H1 (cell line): ENCODE measurements around the gene RCBTB1. TPM values are rescaled to one million over a fixed set of nuclear protein-coding genes. Genes with fewer than 3 reads are reported as not detected.

Source experiments
- CTCF ChIA-PET: fragments of 300-600 bp; sonication (Branson Sonifier 250); formaldehyde crosslinking; loops from one replicate; lab custom pipeline; 2021; ENCODE audit not compliant: partially characterized antibody; lab: Charles Lee
- POLR2A ChIA-PET: fragments of 300-600 bp; sonication (Branson Sonifier 250); formaldehyde crosslinking; loops from one replicate; lab custom pipeline; 2021; ENCODE audit warnings: inconsistent platforms; ENCODE audit not compliant: partially characterized antibody; lab: Charles Lee
- DNase-seq, 2 experiments: peaks; one replicate each; pipeline versions ENCODE4 v3.0.0 to v3.0.0-alpha.2; 2010 to 2022; ENCODE audit warnings: low spot score in 2 of 2, low read depth in 1 of 2, mixed read lengths in 1 of 2
- FAIRE-seq: peaks from 2 replicates; lab custom pipeline; 2011; peaks lifted over from hg19 to GRCh38; lab: Jason Lieb, UNC
- H2AFZ ChIP-seq: 2 replicates; pipeline ENCODE4 v1.8.1; 2012; ENCODE audit warnings: low read length, inconsistent platforms
- H2AK5ac ChIP-seq: 2 replicates; pipeline ENCODE4 v1.6.1; 2013; ENCODE audit warnings: low read depth, low read length
- H2BK120ac ChIP-seq: replicated peaks from 2 replicates; pipeline ENCODE3; 2013; ENCODE audit warnings: low read depth, low read length, inconsistent platforms
- H2BK12ac ChIP-seq: 2 replicates; pipeline ENCODE4 v1.6.1; 2013; ENCODE audit warnings: low read depth, low read length
- H2BK15ac ChIP-seq: 2 replicates; pipeline ENCODE4 v1.6.1; 2013; ENCODE audit warnings: low read length
- H2BK20ac ChIP-seq: 2 replicates; pipeline ENCODE4 v1.6.1; 2013; ENCODE audit warnings: low read length
- H2BK5ac ChIP-seq: 2 replicates; pipeline ENCODE4 v1.6.1; 2013; ENCODE audit warnings: low read depth, low read length
- H3K14ac ChIP-seq: 2 replicates; pipeline ENCODE4 v1.6.1; 2013; ENCODE audit warnings: inconsistent platforms; ENCODE audit not compliant: insufficient read length
- H3K18ac ChIP-seq: 2 replicates; pipeline ENCODE4 v1.6.1; 2013; ENCODE audit warnings: low read length; ENCODE audit errors: extremely low read depth
- H3K23ac ChIP-seq: 2 replicates; pipeline ENCODE4 v1.6.1; 2013; ENCODE audit warnings: inconsistent platforms; ENCODE audit not compliant: insufficient read length
- H3K23me2 ChIP-seq: 2 replicates; pipeline ENCODE4 v1.6.1; 2013; ENCODE audit warnings: low read depth, low read length
- H3K27ac ChIP-seq: 2 replicates; pipeline ENCODE4 v1.6.1; 2011; ENCODE audit warnings: low read depth, low read length, inconsistent platforms
- H3K27me3 ChIP-seq, 4 experiments: replicated peaks in 1 of 4; 1 replicate in 1 of 4; 2 replicates in 3 of 4; pipeline versions ENCODE4 v1.6.1 to v1.8.1; 2011 to 2013; ENCODE audit warnings: low read length in 3 of 4, mild to moderate bottlenecking in 3 of 4, inconsistent platforms in 2 of 4, mixed read lengths in 2 of 4, moderate library complexity in 1 of 4; ENCODE audit not compliant: control insufficient read depth in 3 of 4, insufficient read depth in 3 of 4; ENCODE audit errors: extremely low read depth in 1 of 4
- H3K36me3 ChIP-seq, 4 experiments: 2 replicates each; pipeline versions ENCODE4 v1.6.1 to v1.8.1; 2011 to 2013; ENCODE audit warnings: mild to moderate bottlenecking in 4 of 4, low read length in 3 of 4, moderate library complexity in 2 of 4, control low read depth in 1 of 4, inconsistent platforms in 1 of 4; ENCODE audit not compliant: insufficient read depth in 4 of 4, control insufficient read depth in 2 of 4
- H3K4ac ChIP-seq: replicated peaks from 2 replicates; pipeline ENCODE3; 2013; ENCODE audit warnings: low read length, low read depth, mixed read lengths, inconsistent platforms; ENCODE audit not compliant: insufficient read length
- H3K4me1 ChIP-seq, 4 experiments: replicated peaks in 1 of 4; 1 replicate in 1 of 4; 2 replicates in 3 of 4; pipeline versions ENCODE4 v1.6.1 to v1.8.1; 2011 to 2013; ENCODE audit warnings: low read length in 3 of 4, inconsistent platforms in 2 of 4, mixed read lengths in 1 of 4; ENCODE audit not compliant: insufficient read depth in 4 of 4, control insufficient read depth in 3 of 4
- H3K4me2 ChIP-seq, 2 experiments: 2 replicates each; pipeline versions ENCODE4 v1.6.1 to v1.8.1; 2011 to 2013; ENCODE audit warnings: low read depth in 2 of 2, low read length in 2 of 2, control low read depth in 1 of 2, inconsistent platforms in 1 of 2, mild to moderate bottlenecking in 1 of 2; ENCODE audit not compliant: insufficient read depth in 1 of 2
- H3K4me3 ChIP-seq, 4 experiments: fragments of 200-600, 300-600 bp in 1 of 4; sonication (generic), shearing (Covaris generic), sonication (Bioruptor Twin) in 1 of 4; 2 replicates each; pipeline versions ENCODE4 v1.5.1 to v1.8.1; 2011 to 2016; ENCODE audit warnings: low read length in 4 of 4, low read depth in 3 of 4, control low read depth in 2 of 4, inconsistent platforms in 2 of 4, mild to moderate bottlenecking in 2 of 4, mixed read lengths in 1 of 4, moderate library complexity in 1 of 4; ENCODE audit not compliant: insufficient read depth in 2 of 4; ENCODE audit errors: extremely low read depth in 1 of 4
- H3K56ac ChIP-seq: replicated peaks from 2 replicates; pipeline ENCODE3; 2013; ENCODE audit warnings: low read depth, mild to moderate bottlenecking, mixed read lengths, low read length, inconsistent platforms; ENCODE audit not compliant: insufficient read length
- H3K79me1 ChIP-seq: 2 replicates; pipeline ENCODE4 v1.6.1; 2013; ENCODE audit warnings: low read depth, low read length, control low read depth
- H3K79me2 ChIP-seq, 2 experiments: 2 replicates each; pipeline versions ENCODE4 v1.6.1 to v1.8.1; 2012 to 2013; ENCODE audit warnings: low read length in 2 of 2, mild to moderate bottlenecking in 2 of 2, inconsistent platforms in 1 of 2; ENCODE audit not compliant: insufficient read depth in 2 of 2, control insufficient read depth in 1 of 2
- H3K9ac ChIP-seq, 4 experiments: replicated peaks in 1 of 4; 1 replicate in 1 of 4; 2 replicates in 3 of 4; pipeline versions ENCODE4 v1.6.1 to v1.8.1; 2011 to 2013; ENCODE audit warnings: low read depth in 3 of 4, low read length in 3 of 4, control low read depth in 2 of 4, mild to moderate bottlenecking in 2 of 4, moderate library complexity in 2 of 4, inconsistent platforms in 1 of 4; ENCODE audit errors: extremely low read depth in 1 of 4
- H3K9me3 ChIP-seq, 2 experiments: 2 replicates each; pipeline versions ENCODE4 v1.6.1 to v1.8.1; 2012 to 2013; ENCODE audit warnings: mild to moderate bottlenecking in 2 of 2, moderate library complexity in 2 of 2, control low read depth in 1 of 2, inconsistent platforms in 1 of 2, low read depth in 1 of 2, low read length in 1 of 2, mixed read lengths in 1 of 2; ENCODE audit not compliant: insufficient read depth in 2 of 2
- H4K20me1 ChIP-seq, 2 experiments: replicated peaks in 1 of 2; 2 replicates each; pipeline versions ENCODE3 to v1.8.1; 2011 to 2013; ENCODE audit warnings: inconsistent platforms in 2 of 2, low read length in 2 of 2, mild to moderate bottlenecking in 1 of 2; ENCODE audit not compliant: insufficient read depth in 2 of 2, control insufficient read depth in 1 of 2
- H4K5ac ChIP-seq: 2 replicates; pipeline ENCODE4 v1.6.1; 2013; ENCODE audit warnings: low read length, low read depth, mixed read lengths, inconsistent platforms; ENCODE audit not compliant: insufficient read length
- H4K8ac ChIP-seq: 2 replicates; pipeline ENCODE4 v1.8.0; 2013; ENCODE audit warnings: mild to moderate bottlenecking, moderate library complexity, low read length, inconsistent platforms; ENCODE audit not compliant: insufficient read depth; ENCODE audit errors: extremely low read depth
- H4K91ac ChIP-seq: replicated peaks from 2 replicates; pipeline ENCODE3; 2013; ENCODE audit warnings: low read length, mixed read lengths, inconsistent platforms; ENCODE audit not compliant: insufficient read length
- CBX5 ChIP-seq: fragments of 300-800, 300-1000 bp; sonication (generic); IDR thresholded peaks from 2 replicates; pipeline ENCODE4 v1.7.1; 2016; ENCODE audit warnings: antibody characterized with exemption, low read length, low read depth
- CEBPB ChIP-seq: IDR thresholded peaks from 2 replicates; pipeline ENCODE4 v1.6.1; 2012; ENCODE audit warnings: low read depth, low read length
- CREB1 ChIP-seq: IDR thresholded peaks from 2 replicates; pipeline ENCODE4 v1.6.1; 2012; ENCODE audit warnings: inconsistent platforms
- FOSL1 ChIP-seq: IDR thresholded peaks from 2 replicates; pipeline ENCODE4 v1.6.1; 2011; ENCODE audit warnings: mild to moderate bottlenecking, low read depth, low read length, moderate library complexity; ENCODE audit not compliant: insufficient read depth
- GABPA ChIP-seq: IDR thresholded peaks from 2 replicates; pipeline ENCODE4 v1.6.1; 2011; ENCODE audit warnings: mild to moderate bottlenecking, low read length, moderate library complexity, borderline replicate concordance; ENCODE audit not compliant: insufficient read depth
- NRF1 ChIP-seq: IDR thresholded peaks from 2 replicates; pipeline ENCODE4 v1.6.1; 2011; ENCODE audit warnings: mild to moderate bottlenecking, low read depth, low read length, improper control_type of control experiment
- SIN3A ChIP-seq, 2 experiments: IDR thresholded peaks in 1 of 2; conservative IDR thresholded peaks in 1 of 2; 2 replicates each; pipeline ENCODE4 v1.6.1; 2011 to 2012; ENCODE audit warnings: low read length in 2 of 2, improper control_type of control experiment in 1 of 2, low read depth in 1 of 2, mild to moderate bottlenecking in 1 of 2
- SIX5 ChIP-seq: IDR thresholded peaks from 2 replicates; pipeline ENCODE4 v1.6.1; 2011; ENCODE audit warnings: mild to moderate bottlenecking, low read depth, low read length
- TAF7 ChIP-seq: optimal IDR thresholded peaks from 2 replicates; pipeline ENCODE3; 2011; ENCODE audit warnings: low read depth, mild to moderate bottlenecking, inconsistent platforms, low read length, moderate library complexity, borderline replicate concordance
- TBP ChIP-seq: IDR thresholded peaks from 2 replicates; pipeline ENCODE4 v1.6.1; 2011; ENCODE audit warnings: low read depth, low read length, improper control_type of control experiment
- YY1 ChIP-seq: IDR thresholded peaks from 2 replicates; pipeline ENCODE4 v1.6.1; 2011; ENCODE audit warnings: low read depth, mild to moderate bottlenecking, low read length
- WGBS, 2 experiments: shearing (Covaris generic) in 1 of 2; methylation state at CpG; one replicate each; pipeline versions ENCODE4 v1.1.6 to v1.1.7; 2013 to 2015; ENCODE audit warnings: low lambda C conversion rate in 2 of 2, mixed read lengths in 2 of 2, inconsistent platforms in 1 of 2, low coverage in 1 of 2, missing lambda C conversion rate in 1 of 2; ENCODE audit not compliant: insufficient replicate concordance in 2 of 2, insufficient coverage in 1 of 2, insufficient read length in 1 of 2; ENCODE audit errors: extremely low coverage in 1 of 2, missing lambda C conversion rate in 1 of 2; 5-methylcytosine and 5-hydroxymethylcytosine counted together
- polyA plus RNA-seq, 7 experiments: library from polyadenylated mRNA; depleted of rRNA in 3 of 7; stranded (reverse) in 5 of 7; unstranded in 2 of 7; fragments of >200 nt in 5 of 7; fragments of 200-250 nt in 2 of 7; gene quantifications; 1 replicate in 5 of 7; 2 replicates in 1 of 7; 4 replicates in 1 of 7; pipeline versions ENCODE4 v1.2.1 to v1.2.3, GENCODE V29; 2011 to 2013; ENCODE audit warnings: missing spikeins in 2 of 7, mixed read lengths in 2 of 7
- total RNA-seq: library from RNA; stranded (reverse); fragmentation: NEBNext Ultra II Directional; extraction: Animal tissue kit (Norgen Biotek cat#: 25700); gene quantifications from 2 replicates; pipeline ENCODE4 v1.2.1, GENCODE V29; 2021

Gene RCBTB1
- total and polyA plus RNA-seq, 2 of the 8 experiments (the other 6 are each of a cell fraction or from before 2014, with no cell fraction given): 13.7 to 29.8 TPM

- Histone ChIP-seq H3K36me3 (no peaks in the 10 kb centered on the region; a peak in 1 of 8 replicates), H3K4me2 (no peak overlapping the region), H3K79me2 (no peaks in the 10 kb centered on the region), H3K23ac (no peak overlapping the region), H2BK120ac (no peak overlapping the region), H2AFZ (no peak overlapping the region), H2AK5ac (no peak overlapping the region), H3K27ac (no peak overlapping the region), H4K91ac (no peak overlapping the region), H3K18ac (no peak overlapping the region), H3K4ac (no peak overlapping the region), H3K56ac (no peak overlapping the region), H2BK12ac (no peak overlapping the region), H4K20me1 (no peaks in the 10 kb centered on the region), H3K23me2 (no peaks in the 10 kb centered on the region), H2BK15ac (no peak overlapping the region), H3K4me3 (no peak overlapping the region), H3K27me3 (no peaks in the 10 kb centered on the region), H4K5ac (no peak overlapping the region), H2BK20ac (no peak overlapping the region), H3K14ac (no peak overlapping the region), H2BK5ac (no peak overlapping the region), H3K4me1 (no peaks in the 10 kb centered on the region), H3K79me1 (no peaks in the 10 kb centered on the region), H4K8ac (no peak overlapping the region), H3K9ac (no peak overlapping the region), H3K9me3 (no peaks in the 10 kb centered on the region)
- no peak for DNase-seq
- CTCF ChIA-PET: interaction anchor here (0.6 to 3.0 kb wide), 17 partner anchors 8 to 327 kb away, joined by 3 to 10 read pairs (median 5); partner anchors contain the start of gene SETDB2
- POLR2A ChIA-PET: interaction anchor here (0.6 kb wide), 1 partner anchor 164 kb away, joined by 3 read pairs; the partner anchor contains the start of genes CAB39L and SETDB2
- TF ChIP-seq YY1: no peak
- no peak for TF ChIP-seq CREB1
- no peak for TF ChIP-seq FOSL1
- TF ChIP-seq SIN3A (conservative IDR thresholded peaks at IDR 0.05 in 1 of 2, IDR thresholded peaks at IDR 0.05 in 1 of 2; ENCODE audit: low read depth in 1 of 2, low read length in 2 of 2): no peak
- no peak for TF ChIP-seq TAF7
- no peak for TF ChIP-seq GABPA
- TF ChIP-seq CBX5: no peak
- TF ChIP-seq SIX5: no peak
- no peak for TF ChIP-seq NRF1
- TF ChIP-seq TBP: no peak
- TF ChIP-seq CEBPB: no peak
- FAIRE-seq: no peak
- 88% methylated on average over 5 of the region's 5 CpGs; no CpG with 5 or more reads in 1 of the 2 experiments for WGBS, 2 experiments
Observed at GRCh38 chr13:49607761-49608160, 22.4 kb upstream of the RCBTB1 start.
